ENCODE data around the gene GPER1.
"Not testable (repeated sequence)": the region's sequence is repeated elsewhere in the genome, so short reads cannot be mapped to it uniquely, and the experiment has no call there.

GPER1 gene

DNA sequence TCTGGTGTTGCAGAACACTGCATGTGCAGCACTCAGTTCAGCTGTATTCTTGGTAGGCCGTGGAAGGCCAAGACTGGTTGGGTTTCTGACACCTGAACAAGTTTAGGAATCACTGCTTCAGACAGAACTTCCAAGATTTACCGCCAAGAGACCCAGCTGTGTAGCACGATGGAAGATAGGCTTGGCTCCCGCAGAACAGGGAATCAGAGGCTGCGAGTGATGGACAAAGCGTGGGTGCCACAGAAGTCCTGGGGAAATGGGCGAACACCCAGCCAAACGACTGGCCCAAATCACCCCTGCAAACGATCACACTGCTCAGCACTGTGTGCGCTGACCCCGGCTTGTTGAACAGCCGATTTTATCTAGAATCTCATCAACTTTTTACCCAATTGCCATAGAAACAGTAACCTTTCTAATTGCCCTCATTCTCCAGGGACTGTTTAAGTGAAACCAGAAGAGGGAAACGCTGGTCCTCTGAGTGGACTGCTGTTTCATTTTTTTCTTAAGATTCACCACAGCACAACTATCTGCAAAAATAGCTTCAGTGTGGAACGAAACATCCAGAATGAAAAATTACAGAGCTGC lies 54.2 kb downstream of the GPER1 start:
- Histone ChIP-seq H3K9ac (ENCODE audit: low read depth, low read length) (no peak overlapping the region), H3K9me3 (ENCODE audit: control insufficient read depth, insufficient read depth, low read length) (no peaks in the 10 kb centered on the region), H3K27ac (ENCODE audit: low read depth, low read length) (no peak overlapping the region), H3K36me3 (ENCODE audit: control insufficient read depth, insufficient read depth, low read length) (no peaks in the 10 kb centered on the region), H3K27me3 (ENCODE audit: control insufficient read depth, insufficient read depth, low read length) (no peaks in the 10 kb centered on the region), H3K4me3 (ENCODE audit: low read depth, low read length) (no peak overlapping the region), H3K4me1 (ENCODE audit: control insufficient read depth, insufficient read depth, low read length) (0 out of 2 replicates have a peak, but pooled peaks cover 3% of the 10 kb centered on the region)

DNA sequence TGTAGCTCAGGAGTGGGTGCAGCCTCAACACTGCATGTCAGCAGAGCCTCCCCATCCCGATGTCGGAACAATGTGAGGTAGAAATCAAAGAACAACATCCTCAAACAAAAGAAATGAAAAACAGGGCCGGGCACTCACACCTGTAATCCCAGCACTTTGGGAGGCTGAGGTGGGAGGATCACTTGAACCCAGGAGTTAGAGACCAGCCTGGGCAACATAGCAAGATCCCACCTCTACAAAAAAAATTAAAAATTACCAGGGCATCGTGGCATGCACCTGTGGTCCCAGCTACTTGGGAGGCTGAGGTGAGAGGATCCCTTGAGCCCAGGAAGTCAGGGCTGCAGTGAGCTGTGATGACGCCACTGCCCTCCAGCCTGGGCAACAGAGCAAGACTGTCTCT lies 55.1 kb downstream of the GPER1 start:
- H3K4me3 ChIP-seq (ENCODE audit: low read depth, low read length); H3K27ac ChIP-seq (ENCODE audit: low read depth, low read length); H3K36me3 ChIP-seq (ENCODE audit: control insufficient read depth, insufficient read depth, low read length); H3K4me1 ChIP-seq (ENCODE audit: control insufficient read depth, insufficient read depth, low read length); H3K9me3 ChIP-seq (ENCODE audit: control insufficient read depth, insufficient read depth, low read length); H3K27me3 ChIP-seq (ENCODE audit: control insufficient read depth, insufficient read depth, low read length); H3K9ac ChIP-seq (ENCODE audit: low read depth, low read length): not testable (repeated sequence)

Measured in HUES48 (cell line).